Measurements from ENCODE around the gene SLC35A1. TPM values are rescaled to one million over a fixed set of nuclear protein-coding genes. Genes with fewer than 3 reads are reported as not detected.

SLC35A1 gene
- total RNA-seq, 1 donor from 2014 or later, result 11.6 TPM

- intact Hi-C loops (cut with micrococcal nuclease), result no loop called here
- Histone ChIP-seq H3K36me3 (peaks cover 74% of the 10 kb centered on the region), H3K4me1 (no peaks in the 10 kb centered on the region), H3K9me3 (replicated peaks) (no peaks in the 10 kb centered on the region), H3K27me3 (ENCODE audit: low read depth) (no peaks in the 10 kb centered on the region), H3K4me3 (no peak overlapping the region), H3K27ac (replicated peaks) (no peak overlapping the region)
- no peak for TF ChIP-seq CTCF (IDR thresholded peaks at IDR 0.05; ENCODE audit: borderline replicate concordance)
- no peak for DNase-seq
Observed at GRCh38 chr6:87551799-87552198, 79.0 kb downstream of the SLC35A1 start.

- Histone ChIP-seq H3K4me3 (no peak overlapping the region), H3K36me3 (peaks cover 76% of the 10 kb centered on the region), H3K27me3 (ENCODE audit: low read depth) (no peaks in the 10 kb centered on the region), H3K9me3 (replicated peaks) (no peaks in the 10 kb centered on the region), H3K4me1 (no peaks in the 10 kb centered on the region), H3K27ac (replicated peaks) (no peak overlapping the region)
- intact Hi-C loops (cut with micrococcal nuclease), result no loop called here
- no peak for DNase-seq
- TF ChIP-seq CTCF (IDR thresholded peaks at IDR 0.05; ENCODE audit: borderline replicate concordance), result no peak
Observed at GRCh38 chr6:87553159-87553765, 80.5 kb downstream of the SLC35A1 start.

- H3K4me1 ChIP-seq, result no peaks in the 10 kb centered on the region
- no peak for DNase-seq
- peaks cover 80% of the 10 kb centered on the region for H3K36me3 ChIP-seq
- intact Hi-C loops (cut with micrococcal nuclease), result no loop called here
- H3K27me3 ChIP-seq (ENCODE audit: low read depth), result no peaks in the 10 kb centered on the region
- TF ChIP-seq CTCF (IDR thresholded peaks at IDR 0.05; ENCODE audit: borderline replicate concordance), result no peak
- H3K4me3 ChIP-seq, result no peak overlapping the region
- no peak overlapping the region for H3K27ac ChIP-seq (replicated peaks)
- no peaks in the 10 kb centered on the region for H3K9me3 ChIP-seq (replicated peaks)
Observed at GRCh38 chr6:87555506-87555905, 82.7 kb downstream of the SLC35A1 start.

GRCh38 chr6:87558446-87558845 lies 85.7 kb downstream of the SLC35A1 start:
- no peaks in the 10 kb centered on the region for H3K4me1 ChIP-seq
- H3K9me3 ChIP-seq (replicated peaks), result no peaks in the 10 kb centered on the region
- peaks cover 94% of the 10 kb centered on the region for H3K36me3 ChIP-seq
- H3K4me3 ChIP-seq, result no peak overlapping the region
- no peak overlapping the region for H3K27ac ChIP-seq (replicated peaks)
- no peak for DNase-seq
- no peaks in the 10 kb centered on the region for H3K27me3 ChIP-seq (ENCODE audit: low read depth)
- intact Hi-C loops (cut with micrococcal nuclease), result no loop called here
- TF ChIP-seq CTCF (IDR thresholded peaks at IDR 0.05; ENCODE audit: borderline replicate concordance), result no peak

GRCh38 chr6:87561017-87561416 lies 88.2 kb downstream of the SLC35A1 start:
- no peaks in the 10 kb centered on the region for H3K27me3 ChIP-seq (ENCODE audit: low read depth)
- intact Hi-C loops (cut with micrococcal nuclease), result no loop called here
- H3K27ac ChIP-seq (replicated peaks), result no peak overlapping the region
- H3K4me3 ChIP-seq, result no peak overlapping the region
- peaks cover 4% of the 10 kb centered on the region for H3K4me1 ChIP-seq
- no peaks in the 10 kb centered on the region for H3K9me3 ChIP-seq (replicated peaks)
- TF ChIP-seq CTCF (IDR thresholded peaks at IDR 0.05; ENCODE audit: borderline replicate concordance), result no peak
- no peak for DNase-seq
- peaks cover 76% of the 10 kb centered on the region for H3K36me3 ChIP-seq

Other genes with a start within 250 kb of the SLC35A1 start
- 17.7 TPM for gene SMIM8, start 150.4 kb upstream of the SLC35A1 start, total RNA-seq
- not detected for gene GJB7, start 143.7 kb upstream of the SLC35A1 start, total RNA-seq
- 1.6 TPM for gene C6orf163, start 128.2 kb upstream of the SLC35A1 start, total RNA-seq
- 0.11 TPM for gene CFAP206, start 65.0 kb upstream of the SLC35A1 start, total RNA-seq
- gene RARS2, start 117.0 kb downstream of the SLC35A1 start, total RNA-seq, result 19.5 TPM
- 20.5 TPM for gene ORC3, start 117.2 kb downstream of the SLC35A1 start, total RNA-seq
- gene AKIRIN2, start 229.3 kb downstream of the SLC35A1 start, total RNA-seq, result 42.3 TPM

Measured in left ventricle myocardium inferior (tissue), 1 donor.